Sigmoid colon (tissue), 4 donors: ENCODE results near the gene ZNF608.

Experiments
- EP300 ChIP-seq, 4 donors: sonication (generic); formaldehyde crosslinking; IDR thresholded peaks; one replicate each; pipeline ENCODE4 v1.6.1; 2017; ENCODE audit warnings: antibody characterized with exemption in 4 of 4
- POLR2A ChIP-seq, 2 donors: fragments of 450-650 bp; IDR thresholded peaks; one replicate each; pipeline ENCODE4 v1.6.1; 2016; ENCODE audit warnings: antibody characterized with exemption in 2 of 2, mild to moderate bottlenecking in 2 of 2, moderate library complexity in 2 of 2
- POLR2AphosphoS5 ChIP-seq, 4 donors: sonication (generic); formaldehyde crosslinking; IDR thresholded peaks; one replicate each; pipeline ENCODE4 v1.6.1; 2017; ENCODE audit warnings: antibody characterized with exemption in 4 of 4
- TF ChIP-seq, protein P1 (sequence below), 4 experiments: fragments of 450-650 bp in 3 of 4; fragments of 200-600 bp in 1 of 4; IDR thresholded peaks; one replicate each; pipeline ENCODE4 v1.5.1; 2016 to 2019; ENCODE audit warnings: antibody characterized with exemption in 4 of 4, mild to moderate bottlenecking in 3 of 4, moderate library complexity in 2 of 4

DNA sequence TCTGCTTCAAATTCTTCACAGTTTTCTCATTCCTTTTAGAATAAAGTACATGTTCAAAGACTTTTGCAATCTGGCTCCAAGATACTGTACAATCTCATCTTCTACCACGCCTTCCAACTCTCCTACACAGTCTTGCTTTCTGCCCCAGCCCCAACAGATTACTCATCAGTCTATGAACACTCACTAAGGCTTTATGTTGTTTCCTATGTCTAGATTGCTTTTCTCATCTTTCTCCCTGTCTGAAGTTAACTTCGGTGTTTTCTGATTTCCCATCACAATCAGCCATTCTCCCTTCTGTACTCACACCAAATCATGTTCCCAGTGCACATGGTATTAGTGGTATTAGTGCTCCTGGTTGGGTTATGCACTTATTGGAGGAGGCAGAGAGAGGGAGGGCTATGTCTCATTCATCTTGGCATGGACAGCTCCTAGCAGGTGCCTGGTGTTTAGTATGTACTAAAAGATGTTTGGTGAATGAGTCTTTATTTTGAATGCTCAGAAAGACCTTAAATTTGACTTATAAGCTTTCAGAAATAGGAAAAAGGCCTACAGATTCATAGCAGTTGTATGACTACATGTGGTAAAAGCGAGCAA lies 44.0 kb upstream of the ZNF608 start:
- TF ChIP-seq, protein P1, sequence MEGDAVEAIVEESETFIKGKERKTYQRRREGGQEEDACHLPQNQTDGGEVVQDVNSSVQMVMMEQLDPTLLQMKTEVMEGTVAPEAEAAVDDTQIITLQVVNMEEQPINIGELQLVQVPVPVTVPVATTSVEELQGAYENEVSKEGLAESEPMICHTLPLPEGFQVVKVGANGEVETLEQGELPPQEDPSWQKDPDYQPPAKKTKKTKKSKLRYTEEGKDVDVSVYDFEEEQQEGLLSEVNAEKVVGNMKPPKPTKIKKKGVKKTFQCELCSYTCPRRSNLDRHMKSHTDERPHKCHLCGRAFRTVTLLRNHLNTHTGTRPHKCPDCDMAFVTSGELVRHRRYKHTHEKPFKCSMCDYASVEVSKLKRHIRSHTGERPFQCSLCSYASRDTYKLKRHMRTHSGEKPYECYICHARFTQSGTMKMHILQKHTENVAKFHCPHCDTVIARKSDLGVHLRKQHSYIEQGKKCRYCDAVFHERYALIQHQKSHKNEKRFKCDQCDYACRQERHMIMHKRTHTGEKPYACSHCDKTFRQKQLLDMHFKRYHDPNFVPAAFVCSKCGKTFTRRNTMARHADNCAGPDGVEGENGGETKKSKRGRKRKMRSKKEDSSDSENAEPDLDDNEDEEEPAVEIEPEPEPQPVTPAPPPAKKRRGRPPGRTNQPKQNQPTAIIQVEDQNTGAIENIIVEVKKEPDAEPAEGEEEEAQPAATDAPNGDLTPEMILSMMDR (IDR thresholded peaks at IDR 0.05) = no peak
- TF ChIP-seq POLR2AphosphoS5 (IDR thresholded peaks at IDR 0.05) = no peak
- TF ChIP-seq POLR2A (IDR thresholded peaks at IDR 0.05) = no peak
- TF ChIP-seq EP300 (IDR thresholded peaks at IDR 0.05) = no peak
